ENCODE results near the gene NUP98.
"Not testable (repeated sequence)": the region's sequence is repeated elsewhere in the genome, so short reads cannot be mapped to it uniquely, and the experiment has no call there.

NUP98 gene

DNA sequence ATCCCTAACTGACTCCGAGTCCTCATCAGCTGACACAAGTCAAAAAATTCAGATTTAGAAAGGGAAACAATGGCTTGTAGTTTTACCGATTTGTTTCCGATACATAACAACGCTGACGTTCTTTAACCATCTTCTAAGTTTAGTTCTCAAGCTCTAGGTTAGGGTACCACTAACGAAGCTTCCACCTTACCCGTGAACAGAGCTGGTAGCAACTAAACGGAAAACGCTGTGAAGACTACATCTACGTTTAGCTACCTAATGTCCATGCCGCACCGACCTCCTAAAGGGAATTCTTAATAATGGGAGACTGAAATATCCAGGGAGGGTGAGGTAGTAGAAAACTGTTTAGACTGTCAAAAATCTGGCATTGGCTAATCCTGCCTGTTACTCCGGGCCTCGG lies 1.0 kb downstream of the NUP98 start:
- DNase-seq, result no peak

DNA sequence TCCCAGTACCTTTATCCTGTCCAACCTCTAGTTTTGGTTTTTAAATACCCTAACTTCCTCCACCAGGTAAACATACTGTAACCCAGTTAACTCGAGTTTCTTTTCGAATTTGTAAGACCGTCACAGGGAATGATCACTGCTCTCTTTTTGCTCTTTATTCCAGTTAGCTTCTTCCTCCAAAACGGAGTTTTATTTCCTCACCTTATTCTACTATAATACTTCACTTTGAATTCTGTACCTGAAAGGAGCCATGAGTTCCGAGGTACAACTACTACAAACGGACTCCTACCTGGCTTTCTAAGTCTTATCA lies 1.4 kb downstream of the NUP98 start:
- no peak for DNase-seq

DNA sequence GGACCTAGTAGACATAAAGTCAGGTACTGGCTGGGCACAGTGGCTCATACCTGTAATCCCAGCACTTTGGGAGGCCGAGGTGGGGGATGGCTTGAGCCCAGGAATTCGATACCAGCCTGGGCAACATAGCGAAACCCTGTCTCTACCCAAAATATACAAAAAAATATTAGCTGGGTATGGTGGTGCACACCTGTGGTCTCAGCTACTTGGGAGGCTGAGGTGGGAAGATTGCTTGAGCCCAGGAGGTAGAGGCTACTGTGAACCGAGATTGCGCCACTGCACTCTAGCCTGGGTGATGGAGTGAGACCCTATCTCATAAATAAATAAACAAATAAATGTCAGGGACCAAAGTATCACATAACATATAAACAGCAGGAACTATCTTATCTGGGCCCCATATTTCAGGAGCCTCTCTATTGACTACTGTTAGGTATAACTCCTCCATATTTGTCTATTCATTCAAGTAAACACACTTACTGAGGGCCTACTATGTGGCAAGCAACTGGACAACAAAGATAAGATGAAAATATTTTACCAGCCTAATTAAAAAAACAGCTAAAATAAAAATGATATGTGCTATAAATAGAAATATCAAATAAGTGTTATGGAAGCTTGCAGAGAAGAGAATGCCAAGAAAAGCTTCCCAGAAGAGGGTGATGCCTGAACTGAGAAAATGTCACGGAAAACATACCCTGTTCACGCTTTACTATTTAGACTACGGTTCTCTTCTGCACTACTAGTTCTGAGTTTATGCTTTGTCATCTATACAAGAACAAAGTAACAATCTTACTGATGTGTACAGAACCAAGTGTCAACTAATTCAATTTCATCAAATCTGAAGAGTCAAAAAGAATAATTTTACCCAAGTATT lies 2.0 kb downstream of the NUP98 start:
- no peak for DNase-seq

DNA sequence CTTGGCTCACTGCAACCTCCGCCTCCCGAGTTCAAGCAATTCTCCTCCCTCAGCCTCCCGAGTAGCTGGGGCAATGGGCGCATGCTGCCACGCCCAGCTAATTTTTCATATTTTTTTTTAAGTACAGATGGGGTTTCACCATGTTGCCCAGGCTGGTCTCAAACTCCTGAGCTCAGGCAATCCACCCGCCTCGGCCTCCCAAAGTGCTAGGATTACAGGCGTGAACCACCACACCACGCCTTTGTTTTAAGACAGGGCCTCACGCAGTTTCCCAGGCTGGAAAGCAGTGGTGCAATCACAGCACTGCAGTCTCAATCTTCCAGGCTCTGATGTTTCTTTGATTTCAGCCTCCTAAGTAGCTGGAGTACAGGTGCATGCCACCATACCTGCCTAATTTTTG lies 3.0 kb downstream of the NUP98 start:
- DNase-seq, result not testable (repeated sequence)

DNA sequence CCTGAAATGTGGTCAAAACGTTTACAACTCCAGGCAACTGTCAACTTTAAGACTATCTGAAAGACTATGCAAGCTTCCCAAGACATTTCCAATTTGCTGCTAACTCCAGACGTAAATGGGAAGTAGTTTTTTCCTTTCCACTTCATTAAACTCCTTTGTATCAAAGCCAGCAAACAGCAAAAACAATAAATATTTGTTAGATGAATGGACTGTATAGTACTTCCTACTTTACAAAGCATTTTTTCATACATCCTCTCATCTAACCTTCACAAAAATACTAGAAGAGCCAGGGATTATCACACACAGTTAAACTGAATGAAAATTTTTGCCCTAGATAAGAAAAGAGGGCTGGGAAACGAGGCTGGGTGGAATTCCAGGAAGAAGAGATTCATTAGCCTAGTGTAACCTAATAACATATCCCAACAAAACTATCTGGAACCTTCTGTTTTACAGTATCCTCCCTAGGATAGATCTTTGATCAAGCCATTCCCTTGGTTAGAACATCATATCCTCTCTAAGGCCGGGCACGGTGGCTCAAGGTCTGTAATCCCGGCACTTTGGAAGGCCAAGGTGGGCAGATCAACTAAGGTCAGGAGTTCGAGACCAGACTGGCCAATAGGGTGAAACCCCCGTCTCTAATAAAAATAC lies 10.4 kb downstream of the NUP98 start:
- DNase-seq, result peak; percentile 22

DNA sequence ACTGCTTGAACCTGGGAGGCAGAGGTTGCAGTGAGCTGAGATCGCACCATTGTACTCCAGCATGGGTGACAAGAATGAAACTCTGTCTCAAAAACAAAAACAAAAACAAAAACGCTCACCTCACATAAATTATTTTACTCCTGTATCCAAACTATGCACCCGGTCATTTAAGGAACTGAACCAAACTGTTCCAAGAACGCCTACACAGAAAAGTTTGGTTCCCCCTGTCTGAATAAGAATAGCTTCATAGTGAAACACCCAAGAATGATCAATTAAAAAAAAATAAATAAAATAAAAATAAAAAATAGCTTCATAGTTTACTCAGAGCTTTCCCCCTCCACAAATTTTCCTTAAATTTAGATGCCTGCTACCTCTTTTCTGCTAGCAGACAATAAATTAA lies 13.7 kb downstream of the NUP98 start:
- DNase-seq, result no peak

DNA sequence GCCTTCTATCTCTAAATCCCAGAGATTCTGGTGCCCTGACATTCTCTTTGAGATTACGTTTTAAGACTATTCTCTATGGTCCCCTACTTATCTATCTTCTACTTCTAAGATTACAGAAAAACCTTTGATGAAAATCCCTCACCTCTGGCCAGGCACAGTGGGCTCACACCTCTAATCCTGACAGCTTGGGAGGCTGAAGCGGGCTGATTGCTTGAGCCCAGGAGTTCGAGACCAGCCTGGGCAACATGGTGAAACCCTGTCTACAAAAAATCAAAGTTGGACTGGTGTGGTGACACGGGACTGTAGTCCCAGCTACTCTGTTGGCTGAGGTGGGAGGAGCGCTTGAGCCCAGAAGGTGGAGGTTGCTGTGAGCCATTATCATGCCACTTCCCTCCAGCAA lies 14.4 kb downstream of the NUP98 start:
- no peak for DNase-seq

DNA sequence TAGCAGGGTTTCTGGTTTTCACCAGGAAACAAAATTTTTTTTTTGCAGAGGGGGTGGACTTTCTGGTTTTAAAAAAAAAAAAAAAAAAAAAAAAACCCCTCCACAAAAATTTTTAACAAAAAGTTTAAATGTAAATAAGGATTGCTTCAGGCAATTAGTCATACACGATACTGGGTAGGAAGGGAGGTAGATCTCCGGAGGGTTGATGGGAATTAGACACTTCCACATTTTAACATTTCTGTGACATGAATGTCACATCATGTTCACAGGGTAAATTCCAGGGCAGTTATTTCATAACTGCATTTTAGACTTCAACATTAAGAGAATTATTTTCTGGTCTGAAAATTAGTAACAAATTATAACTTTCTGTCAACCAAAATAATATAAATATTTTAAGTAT lies 15.9 kb downstream of the NUP98 start:
- peak; percentile 70 for DNase-seq

DNA sequence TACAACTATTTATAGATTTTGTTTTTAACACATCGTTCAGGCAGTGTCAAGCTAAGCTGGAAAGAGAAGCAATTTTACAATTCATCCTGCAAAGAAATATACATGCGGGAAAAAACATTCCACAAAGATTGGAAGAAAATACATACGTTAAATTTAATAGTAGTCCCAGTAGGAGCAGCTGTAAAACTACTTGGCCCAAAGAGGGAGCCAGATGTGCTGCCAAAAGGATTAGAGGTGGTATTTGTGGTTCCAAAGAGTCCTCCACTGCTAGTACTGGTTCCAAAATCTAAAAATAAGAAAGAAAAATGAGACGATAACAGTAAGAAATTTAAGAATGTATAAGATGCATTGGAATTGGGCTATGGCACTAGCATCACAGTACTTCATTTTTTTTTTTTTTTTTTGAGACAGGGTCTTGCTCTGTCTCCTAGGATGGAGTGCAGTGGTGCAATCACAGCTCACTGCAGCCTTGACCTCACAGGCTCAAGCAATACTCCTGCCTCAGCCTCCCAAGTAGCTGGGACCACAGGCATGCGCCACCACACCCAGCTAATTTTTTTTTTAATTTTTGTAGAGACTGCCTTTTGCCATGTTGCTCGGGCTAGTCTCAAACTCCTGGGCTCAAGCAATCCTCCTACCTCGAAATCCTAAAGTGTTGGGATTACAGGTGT lies 21.5 kb downstream of the NUP98 start:
- DNase-seq, result no peak

DNA sequence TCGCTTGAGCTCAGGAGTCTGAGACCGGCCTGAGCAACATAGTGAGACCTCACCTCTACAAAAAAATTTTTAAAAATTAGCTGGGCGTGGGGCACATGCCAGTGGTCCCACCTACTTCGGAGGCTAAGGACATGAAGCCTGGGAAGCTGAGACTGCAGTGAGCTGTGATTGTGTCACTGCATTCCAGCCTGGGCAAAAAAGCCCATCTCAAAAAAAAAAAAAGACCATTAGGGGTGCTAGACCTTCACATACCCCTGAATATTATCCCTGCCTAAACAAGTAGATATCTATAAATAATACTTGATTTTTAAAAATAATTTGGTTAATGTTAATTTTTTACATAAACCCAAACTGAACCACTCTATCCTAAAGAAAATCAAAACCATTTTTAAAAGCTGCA lies 24.2 kb downstream of the NUP98 start:
- no peak for DNase-seq

DNA sequence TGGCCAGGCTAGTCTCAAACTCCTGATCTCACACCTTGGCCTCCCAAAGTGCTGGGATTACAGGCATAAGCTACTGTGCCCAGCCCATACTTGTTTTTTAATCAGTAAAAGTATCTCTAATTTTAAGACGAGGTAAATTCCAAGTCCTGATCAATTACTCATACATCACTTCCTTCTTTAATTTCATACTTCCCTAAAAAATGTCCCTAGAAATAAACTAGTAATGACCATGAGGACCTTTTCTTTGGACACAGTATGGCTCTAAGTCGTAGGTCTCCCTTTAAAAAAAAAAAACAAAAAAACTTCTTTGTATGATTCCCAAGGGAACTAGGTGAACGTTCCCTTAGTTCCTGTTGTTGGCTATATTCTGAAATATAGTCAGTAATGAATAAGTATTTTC lies 29.8 kb downstream of the NUP98 start:
- no peak for DNase-seq

DNA sequence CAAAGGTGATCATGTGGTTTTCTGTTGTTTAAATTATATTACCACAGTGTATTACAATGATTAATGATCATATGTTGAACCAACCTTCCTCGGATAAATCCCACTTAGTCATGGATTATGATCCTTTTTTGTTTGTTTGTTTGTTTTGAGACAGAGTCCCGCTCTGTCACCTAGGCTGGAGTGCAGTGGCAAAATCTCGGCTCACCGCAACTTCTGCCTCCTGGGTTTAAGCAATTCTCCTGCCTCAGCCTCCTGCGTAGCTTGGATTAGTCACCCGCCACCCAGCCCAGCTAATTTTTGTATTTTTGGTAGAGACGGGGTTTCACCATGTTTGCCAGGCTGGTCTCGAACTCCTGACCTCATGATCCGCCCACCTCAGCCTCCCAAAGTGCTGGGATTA lies 30.5 kb downstream of the NUP98 start:
- DNase-seq, result not testable (repeated sequence)

DNA sequence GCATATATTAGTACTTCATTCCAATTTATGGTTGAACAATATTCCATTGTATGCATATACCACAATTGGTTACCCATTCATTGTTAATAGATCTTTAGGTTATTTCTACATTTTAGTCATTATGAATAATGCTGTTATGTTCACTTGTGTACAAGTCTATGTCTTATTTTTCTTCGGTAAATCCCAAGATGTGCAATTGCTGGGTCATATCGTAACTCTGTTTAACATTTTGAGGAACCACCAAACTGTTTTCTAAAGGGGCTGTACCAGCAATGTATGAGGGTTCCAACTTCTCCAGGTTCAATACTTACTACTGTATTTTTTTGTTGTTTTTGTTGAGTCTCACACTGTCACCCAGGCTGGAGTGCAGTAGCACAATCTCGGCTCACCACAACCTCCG lies 33.1 kb downstream of the NUP98 start:
- DNase-seq, result no peak

DNA sequence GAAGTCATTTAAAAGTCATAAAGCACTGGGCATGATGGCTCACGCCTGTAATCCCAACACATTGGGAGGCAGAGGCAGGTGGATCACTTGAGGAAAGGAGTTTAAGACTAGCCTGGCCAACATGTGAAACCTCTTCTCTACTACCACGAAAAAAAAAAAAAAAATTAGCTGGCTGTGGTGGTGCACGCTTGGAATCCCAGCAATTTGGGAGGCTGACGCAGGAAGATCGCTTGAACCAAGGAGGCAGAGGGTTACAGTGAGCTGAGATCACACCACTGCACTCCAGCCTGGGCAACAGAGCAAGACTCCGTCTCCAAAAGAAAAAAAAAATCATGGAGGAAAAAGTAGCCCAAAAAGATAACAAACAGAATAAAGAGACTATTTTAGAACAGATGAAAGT lies 42.2 kb downstream of the NUP98 start:
- no peak for DNase-seq

DNA sequence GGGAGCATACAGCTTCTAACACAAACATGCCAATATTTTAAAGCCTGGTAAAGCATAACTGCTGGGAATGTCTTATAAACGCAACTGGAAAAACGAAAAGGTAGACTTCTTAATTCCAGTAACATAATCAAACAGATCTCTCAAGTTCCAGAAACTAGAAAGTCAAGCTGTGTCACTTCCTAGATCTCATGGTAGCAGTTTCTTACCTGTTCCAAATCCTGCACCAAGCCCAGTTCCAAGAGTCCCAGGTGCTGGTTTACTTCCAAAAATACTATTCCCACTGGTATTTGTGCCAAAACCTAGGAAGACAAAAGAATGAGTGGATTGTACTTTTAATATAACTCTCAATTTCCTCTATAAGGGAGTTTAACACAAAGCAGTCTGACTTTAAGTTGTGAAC lies 44.2 kb downstream of the NUP98 start:
- DNase-seq, result no peak

DNA sequence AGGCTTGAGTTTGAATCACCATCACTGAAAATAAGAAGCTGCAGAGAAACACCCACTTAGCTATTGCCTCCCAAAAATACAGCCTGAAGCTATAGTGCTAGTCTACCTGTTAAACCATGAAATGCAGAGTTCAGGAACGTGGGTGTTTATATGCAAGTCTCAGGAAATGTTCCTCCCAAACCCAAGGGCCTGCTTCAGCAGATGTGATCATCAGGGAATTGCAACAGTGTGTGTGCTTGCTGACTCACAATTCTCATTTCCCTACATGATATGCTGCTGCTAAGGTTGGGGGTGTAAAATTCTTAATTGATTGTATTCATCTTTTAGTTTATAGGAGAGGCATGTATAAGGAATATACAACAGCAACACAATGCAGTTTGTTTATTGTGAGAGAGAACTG lies 49.6 kb downstream of the NUP98 start:
- peak; percentile 70 for DNase-seq

DNA sequence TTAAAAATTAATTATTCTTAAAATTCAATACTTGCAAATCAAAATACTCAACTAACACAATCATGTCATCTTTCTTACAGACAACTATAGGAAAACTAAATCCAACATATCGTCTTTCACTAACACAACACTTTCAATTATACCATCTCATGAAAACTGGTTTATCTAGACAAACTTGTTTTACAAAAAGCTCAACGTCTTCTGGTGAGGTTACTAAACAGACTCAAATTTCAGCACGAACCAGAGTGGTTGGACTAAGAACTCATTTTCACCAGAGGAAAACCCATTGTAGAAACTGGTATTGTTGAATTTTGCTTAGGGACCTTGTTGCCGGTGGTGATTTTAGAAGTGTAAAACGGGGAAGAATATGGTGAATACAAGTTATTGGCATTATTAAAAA lies 52.2 kb downstream of the NUP98 start:
- no peak for DNase-seq

DNA sequence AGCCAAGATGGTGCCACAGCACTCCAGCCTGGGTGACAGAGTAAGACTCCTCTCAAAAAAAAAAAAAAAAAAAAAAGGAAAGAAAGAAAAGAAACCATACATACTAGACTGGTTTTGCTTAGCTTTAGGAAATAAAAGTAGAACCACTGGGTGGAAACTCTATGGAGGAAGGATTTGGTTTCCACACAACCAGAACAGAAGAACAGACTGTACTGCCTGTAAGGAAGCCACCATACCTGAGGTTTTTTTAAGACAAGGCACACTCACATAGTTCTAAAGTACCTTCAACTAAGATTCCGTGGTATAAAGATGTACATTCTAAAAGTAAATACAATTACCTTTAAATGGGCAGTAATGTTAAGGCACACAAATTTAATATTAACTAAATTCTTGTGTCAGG lies 58.6 kb downstream of the NUP98 start:
- DNase-seq, result no peak

DNA sequence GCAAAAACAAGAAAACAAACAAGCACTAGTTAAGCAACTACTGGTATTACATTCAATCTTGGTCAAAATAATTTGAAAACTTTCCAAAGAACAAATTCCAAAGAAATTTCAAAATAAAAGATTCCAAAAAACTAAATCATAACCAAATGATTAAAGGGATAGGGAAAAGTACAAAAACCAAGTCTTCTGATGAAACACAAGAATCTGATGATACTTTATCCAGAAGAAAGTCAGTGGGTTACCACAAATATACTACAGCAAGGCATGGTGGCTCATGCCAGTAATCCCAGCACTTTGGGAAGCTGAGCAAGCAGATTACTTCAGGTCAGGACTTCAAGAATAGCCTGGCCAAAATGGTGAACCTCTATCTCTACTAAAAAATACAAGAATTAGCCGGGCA lies 59.1 kb downstream of the NUP98 start:
- DNase-seq, result peak; percentile 33

DNA sequence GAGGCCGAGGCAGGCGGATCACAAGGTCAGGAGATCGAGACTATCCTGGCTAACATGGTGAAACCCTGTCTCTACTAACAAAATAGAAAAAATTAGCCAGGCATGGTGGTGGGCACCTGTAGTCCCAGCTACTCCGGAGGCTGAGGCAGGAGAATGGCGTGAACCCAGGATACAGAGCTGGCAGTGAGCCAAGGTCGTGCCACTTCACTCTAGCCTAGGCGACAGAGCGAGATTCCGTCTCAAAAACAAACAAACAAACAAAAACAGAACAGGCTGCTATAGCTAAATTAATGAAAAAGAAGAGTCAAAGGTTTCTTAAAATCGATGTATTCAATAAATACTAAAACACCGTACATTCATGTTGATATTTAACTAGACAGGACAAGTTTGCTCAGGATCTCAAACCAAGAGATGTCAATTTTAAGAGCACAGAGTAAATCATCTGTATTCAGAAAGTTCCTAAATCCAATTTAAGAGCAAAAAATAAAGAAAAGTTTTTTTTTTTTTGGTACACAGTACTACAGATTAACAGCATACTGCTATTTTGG lies 59.9 kb downstream of the NUP98 start:
- DNase-seq, result no peak

DNA sequence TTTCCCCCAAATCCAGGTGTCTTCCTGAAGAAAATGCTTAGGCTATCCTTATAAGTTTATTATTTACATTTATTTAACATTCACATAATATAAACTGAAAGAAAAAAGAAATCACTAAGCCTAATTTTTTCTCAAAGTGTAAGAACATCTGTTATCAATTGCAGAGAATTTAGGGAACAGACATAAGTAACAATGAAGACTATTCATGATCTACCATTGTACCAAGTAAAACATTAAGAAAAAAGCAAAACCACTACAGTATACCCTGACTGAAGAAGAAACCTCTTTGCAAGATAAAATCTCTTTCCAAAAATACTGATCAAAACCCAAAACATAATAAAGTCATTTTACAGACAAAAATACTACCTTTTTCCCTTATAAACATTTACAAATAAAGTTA lies 60.5 kb downstream of the NUP98 start:
- no peak for DNase-seq

DNA sequence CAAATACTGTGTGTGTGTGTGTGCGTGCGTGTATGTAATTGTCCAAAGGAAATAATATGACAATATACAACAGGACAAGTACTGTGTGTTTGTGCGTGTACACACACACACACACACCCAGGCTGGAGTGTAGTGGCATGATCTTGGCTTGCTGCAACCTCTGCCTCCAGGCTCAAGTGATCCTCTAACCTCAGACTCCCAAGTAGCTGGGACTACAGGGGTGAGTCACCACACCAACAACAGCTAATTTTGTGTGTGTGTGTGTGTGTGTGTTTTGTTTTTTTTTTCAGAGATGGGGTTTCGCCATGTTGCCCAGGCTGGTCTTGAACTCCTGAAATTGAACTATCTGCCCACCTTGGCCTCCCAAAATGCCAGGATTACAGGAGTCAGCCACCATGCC lies 61.5 kb downstream of the NUP98 start:
- DNase-seq, result peak; percentile 45

DNA sequence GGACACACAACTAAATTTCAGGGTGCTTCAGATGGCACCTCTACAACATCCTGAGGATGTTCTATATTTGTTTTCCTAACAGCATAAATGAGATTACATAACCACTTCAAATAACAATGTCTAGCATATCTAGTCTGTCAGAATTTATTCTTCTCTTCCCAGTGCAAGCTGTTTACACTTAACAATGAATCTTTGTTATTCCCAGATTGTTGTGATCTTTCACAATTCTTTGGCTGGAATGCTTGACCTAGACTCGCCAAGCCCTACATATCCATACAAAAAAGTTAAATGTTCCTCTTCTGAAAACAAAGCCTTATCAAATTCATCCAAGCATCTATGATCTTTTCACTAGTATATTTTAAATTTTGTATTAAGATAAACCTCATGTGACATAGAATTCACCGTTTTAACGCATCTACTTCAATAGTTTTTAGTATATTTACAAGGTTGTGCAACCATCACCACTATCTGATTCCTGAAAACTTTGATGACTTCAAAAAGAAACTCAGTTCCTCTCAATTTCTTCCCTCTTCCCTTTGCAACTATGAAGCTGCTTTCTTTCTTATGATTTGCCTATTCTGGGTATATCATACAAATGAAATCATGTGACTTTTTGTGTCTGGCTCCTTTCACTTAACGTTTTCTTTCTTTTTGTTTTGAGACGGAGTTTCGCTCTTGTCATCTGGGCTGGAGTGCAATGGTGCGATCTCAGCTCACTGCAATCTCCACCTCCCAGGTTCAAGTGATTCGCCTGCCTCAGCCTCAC lies 64.5 kb downstream of the NUP98 start:
- DNase-seq, result no peak

Data from EL (cell line).